Measurements from ENCODE around the gene ZMYND19.
A peak's percentile ranks its signal among the peaks of the same experiment; 100 is the strongest.
"Not testable (repeated sequence)": the region's sequence is repeated elsewhere in the genome, so short reads cannot be mapped to it uniquely, and the experiment has no call there.

ZMYND19 gene

DNA sequence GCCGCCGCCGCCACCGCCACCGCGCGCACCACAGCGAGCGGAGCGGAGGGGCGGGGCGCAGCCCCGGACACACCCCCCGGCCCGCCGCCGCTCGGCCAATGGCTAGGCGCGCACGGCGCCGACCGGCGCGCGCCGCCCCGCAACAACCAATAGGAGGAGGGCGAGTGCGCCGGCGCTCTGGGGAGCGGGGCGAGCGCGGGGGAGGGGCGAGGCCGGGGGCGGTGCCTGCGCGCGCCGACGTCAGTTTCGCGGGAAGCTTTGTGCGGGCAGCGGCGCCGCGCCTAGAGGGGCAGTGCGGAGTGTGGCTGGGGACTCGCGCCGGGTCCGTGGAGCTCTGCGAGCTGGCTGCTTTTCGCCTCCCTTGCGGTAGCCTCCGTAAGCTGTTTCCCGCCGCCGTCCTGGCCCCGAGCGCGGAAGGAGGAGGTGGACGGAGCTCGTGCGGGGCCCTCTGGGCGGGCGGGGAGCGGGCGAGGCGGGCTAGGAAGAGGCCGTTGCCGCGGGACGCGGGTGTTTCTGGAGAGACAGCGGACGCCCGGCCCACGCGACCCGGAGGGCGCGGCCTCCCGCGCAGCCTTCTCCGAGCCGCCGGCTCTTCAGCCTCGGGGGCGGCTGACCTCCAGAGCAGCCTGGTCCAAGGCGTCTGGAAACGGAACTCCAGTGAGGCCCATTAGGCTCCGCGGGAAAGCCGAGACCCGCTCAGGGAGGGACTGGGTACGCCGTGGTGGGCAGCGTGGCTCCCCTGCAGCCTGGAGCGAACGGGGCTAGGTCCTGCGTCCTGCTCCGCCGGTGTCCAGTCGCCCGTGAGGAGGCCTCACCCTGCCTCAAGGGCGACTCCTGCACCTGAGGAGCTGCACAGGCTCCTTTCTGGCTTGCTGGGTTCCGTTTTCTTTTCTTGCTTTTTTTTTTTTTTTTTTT is at the start of gene ZMYND19:
TSS of gene ZMYND19 (minus strand) at position 44 of the 915 bp plus-strand sequence. CDS start 249 bp downstream, outside the sequence.
- peak; percentile 80 to 87 for DNase-seq (ENCODE audit: low read depth in 2 of 2)

DNA sequence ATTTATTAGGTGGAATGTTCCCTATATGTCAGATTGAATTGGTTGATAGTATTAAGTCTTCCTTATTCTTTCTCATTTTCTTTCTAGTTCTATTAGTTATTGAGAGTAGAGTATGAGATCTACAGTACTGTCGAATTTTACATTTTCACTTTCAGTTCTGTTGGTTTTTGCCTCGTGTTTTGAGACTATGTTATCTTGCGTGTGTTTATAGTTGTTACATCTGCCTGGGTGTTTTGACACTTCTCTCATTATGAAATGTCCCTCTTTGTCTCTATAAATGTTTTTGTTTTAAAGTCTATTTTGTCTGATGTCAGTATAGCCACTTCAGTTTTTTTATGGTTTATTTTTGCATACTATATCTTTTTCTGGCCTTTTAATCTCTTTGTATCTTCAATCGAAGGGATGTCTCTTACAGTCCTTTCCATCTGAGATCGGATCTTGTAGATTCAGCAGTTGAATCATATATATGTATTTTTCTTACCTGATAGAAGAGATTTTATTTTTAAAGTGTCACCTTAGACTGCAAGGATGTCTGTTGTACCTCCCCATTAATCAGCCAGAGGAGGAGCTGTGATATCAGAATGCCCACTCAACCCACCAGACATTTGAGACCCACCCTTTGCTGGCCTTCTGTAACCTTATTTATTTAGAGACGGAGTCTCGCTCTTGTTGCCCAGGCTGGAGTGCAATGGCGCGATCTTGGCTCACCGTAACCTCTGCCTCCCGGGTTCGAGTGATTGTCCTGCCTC is 49.2 kb upstream of the ZMYND19 start:
- no peak for DNase-seq (ENCODE audit: low read depth in 2 of 2)

DNA sequence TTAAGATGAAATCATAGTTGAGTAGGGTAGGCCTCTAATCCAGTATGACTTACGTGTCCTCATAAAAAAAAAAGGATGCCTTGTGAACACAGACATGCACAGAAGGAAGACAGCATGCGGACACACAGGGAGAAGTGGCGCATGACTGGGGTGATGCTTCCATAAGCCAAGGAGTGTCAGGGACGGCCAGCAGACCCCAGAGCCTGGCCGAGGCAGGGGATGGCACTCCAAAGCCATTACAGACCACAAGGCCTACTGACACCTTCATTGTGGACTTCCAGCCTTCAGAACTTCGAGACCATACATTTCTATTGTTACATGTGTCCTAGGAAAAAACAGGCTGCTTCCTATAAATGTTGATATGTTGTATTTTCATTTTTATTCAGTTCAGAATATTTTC is 48.4 kb upstream of the ZMYND19 start:
- no peak for DNase-seq (ENCODE audit: low read depth in 2 of 2)

DNA sequence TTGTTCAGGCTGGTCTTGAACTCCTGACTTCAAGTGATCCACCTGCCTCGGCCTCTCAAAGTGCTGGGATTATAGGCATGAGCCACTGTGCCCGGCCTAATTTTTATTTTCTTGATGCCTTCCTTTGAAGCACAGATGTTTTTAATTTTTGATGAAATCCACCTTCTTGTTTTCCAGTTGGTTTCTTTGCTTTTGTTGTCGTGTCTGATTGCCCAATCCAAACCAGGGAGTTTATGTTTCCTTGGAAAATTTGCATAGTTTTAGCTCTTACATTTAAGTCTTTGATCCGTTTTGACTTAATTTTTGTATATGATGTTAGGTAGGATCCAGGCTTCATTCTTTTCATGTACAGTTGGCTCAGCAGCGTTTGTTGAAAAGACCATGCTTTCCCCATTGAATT is 43.7 kb upstream of the ZMYND19 start:
- DNase-seq (ENCODE audit: low read depth in 2 of 2): no peak

DNA sequence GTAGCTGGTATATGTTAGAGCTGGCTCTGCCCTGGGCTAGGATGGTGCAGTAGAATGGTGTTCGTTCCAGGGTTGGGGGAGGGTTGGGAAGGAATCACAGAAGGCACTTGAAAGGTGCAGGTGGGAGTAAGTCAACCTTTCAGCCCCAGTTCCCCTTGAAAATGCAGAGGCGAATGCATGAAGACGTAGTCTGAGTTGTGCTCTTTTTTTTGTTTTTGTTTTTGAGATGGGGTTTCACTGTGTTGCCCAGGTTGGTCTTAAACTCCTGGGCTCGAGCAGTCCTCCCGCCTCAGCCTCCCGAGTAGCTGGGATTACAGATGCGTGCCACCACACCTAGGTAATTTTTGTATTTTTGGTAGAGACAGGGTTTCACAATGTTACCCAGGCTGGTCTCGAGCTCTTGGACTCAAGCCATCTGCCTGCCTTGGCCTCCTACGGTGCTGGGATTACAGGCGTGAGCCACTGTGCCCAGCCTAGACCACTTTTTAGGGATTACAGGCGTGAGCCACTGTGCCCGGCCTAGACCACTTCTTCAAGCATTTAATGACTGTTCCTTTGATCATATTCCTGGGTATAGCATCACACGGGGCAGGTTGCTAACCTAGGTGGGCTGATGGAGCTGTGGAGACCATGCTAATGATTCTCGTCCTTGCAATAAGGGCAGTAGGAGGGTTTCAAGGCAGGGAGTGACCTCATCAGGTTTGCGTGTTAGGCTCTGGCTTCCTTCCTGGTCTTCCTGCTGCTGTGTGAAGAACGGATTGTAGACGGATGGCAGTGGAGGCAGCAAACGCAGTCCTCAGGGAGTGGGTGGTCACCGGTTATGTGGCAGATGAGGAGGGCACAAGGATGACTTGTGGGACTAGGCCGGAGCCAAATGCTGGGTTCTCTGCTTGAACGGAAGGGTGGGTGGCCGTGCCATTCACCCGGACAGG is 42.2 kb upstream of the ZMYND19 start:
- DNase-seq (ENCODE audit: low read depth in 2 of 2): no peak

DNA sequence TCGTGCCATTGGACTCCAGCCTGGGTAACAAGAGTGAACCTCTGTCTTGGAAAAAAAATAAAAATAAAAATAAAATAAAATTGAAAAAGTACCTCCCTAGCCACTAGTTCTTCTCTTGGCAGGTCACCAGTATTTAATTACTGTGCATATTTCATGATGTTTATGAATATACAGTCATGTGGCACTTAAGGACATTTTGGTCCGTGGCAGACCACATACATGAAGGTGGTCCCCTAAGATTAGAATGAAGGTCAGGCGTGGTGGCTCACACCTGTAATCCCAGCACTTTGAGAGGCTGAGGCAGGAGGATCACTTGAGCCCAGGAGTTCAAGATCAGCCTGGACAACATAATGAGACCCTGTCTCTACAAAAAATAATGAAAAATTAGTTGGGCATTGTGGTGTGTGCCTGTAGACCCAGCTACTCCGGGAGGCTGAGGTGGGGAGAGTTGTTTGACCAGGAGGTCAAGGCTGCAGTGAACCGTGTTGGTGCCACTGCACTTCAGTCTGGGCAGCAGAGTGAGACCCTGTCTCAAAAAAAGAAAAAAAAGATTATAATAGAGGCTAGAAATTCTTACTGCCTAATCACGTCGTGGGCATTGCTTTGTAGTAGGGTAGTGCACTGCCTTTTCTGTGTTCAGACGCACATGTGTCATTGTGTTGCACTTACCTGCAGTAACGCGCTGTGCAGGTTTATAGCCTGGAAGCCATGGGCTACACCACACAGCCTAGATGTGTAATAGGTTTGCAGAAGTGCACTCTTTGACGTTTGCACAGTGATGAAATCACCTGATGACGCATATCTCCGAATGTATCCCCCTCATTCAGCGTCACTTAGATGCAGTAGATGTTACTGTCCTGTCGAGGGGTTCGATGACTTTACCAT is 41.3 kb upstream of the ZMYND19 start:
- DNase-seq (ENCODE audit: low read depth in 2 of 2): no peak

DNA sequence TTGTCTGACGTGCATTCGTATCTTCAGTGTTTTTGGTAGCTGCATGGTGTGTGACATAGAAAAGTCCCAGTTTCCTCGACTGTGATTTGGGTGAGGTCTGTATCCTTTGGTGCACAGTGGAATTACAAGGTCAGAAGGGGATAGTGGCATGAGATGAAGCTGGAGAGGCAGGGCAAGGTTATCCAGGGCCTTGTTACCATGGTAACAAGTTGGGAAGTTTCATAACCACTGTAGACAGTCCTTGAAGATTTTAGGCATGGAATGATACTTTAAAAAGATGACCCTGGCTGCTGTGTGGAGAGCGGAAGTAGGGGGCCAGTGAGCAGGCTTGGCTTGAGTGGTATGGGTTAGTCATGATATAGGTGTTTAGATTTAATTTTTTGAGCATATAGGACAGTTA is 40.4 kb upstream of the ZMYND19 start:
- no peak for DNase-seq (ENCODE audit: low read depth in 2 of 2)

DNA sequence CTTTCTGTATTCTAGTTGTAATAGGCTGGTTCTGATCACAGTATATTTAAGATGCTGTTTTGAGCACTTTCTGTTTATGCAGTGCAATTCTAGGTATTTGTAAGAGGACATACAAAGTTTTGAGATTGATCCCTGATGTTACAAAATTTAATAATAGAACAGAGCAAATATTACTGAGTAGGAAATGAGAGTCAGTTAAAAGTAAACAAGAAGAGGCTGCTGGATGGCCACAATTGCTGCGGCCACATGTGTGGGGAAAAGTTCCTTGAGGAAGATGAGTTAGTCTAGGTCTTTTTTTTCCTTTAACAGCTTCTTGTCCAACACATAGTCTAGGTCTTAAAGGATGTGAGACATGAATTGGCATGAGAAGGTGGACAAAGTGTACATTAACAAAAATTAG is 39.8 kb upstream of the ZMYND19 start:
- no peak for DNase-seq (ENCODE audit: low read depth in 2 of 2)

DNA sequence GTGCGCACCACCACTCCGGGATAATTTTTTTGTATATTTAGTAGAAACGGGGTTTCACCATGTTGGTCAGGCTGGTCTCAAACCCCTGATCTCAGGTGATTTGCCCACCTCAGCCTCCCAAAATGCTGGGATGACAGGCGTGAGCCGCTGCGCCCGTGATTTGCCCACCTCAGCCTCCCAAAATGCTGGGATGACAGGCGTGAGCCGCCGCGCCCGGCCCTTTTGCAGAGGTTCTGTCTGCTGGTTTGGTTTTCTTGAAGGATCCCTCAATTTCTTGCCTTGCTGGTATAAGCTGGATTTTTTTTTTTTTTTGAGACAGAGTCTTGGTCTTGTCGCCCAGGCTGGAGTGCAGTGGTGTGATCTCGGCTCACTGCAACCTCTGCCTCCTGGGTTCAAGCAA is 37.1 kb upstream of the ZMYND19 start:
- not testable (repeated sequence) for DNase-seq (ENCODE audit: low read depth in 2 of 2)

DNA sequence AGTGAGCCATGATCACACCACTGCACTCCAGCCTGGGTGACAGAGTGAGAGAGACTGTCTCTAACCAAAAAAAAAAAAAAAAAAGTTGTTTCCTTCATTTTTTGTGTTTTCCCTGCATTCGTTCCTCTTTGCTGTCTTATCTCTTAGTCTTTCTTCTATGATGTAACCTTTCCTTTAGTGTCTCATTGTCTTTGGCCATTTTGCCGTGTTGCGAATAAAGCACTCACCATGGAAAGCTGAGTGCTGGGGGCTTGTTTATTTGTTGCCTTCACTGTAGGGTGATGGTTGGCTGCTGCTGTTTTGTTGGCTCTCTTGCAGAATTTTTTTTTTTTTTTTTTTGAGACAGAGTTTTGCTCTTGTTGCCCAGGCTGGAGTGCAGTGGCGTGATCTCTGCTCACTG is 36.2 kb upstream of the ZMYND19 start:
- DNase-seq (ENCODE audit: low read depth in 2 of 2): no peak

DNA sequence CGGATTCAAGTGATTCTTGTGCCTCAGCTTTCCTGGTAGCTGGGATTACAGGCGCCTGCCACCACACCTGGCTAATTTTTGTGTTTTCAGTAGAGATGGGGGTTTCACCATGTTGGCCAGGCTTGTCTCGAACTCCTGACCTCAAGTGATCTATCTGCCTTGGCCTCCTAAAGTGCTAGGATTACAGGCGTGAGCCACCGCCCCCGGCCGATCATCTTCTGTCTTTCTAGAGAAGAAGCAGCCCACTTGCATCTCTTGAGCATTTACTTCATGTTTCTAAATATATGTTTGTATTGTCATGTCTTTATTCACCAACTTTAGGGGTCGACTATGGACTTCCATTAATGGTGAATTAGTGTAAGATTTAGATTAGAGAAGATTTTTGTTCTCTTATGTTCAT is 31.9 kb upstream of the ZMYND19 start:
- not testable (repeated sequence) for DNase-seq (ENCODE audit: low read depth in 2 of 2)

DNA sequence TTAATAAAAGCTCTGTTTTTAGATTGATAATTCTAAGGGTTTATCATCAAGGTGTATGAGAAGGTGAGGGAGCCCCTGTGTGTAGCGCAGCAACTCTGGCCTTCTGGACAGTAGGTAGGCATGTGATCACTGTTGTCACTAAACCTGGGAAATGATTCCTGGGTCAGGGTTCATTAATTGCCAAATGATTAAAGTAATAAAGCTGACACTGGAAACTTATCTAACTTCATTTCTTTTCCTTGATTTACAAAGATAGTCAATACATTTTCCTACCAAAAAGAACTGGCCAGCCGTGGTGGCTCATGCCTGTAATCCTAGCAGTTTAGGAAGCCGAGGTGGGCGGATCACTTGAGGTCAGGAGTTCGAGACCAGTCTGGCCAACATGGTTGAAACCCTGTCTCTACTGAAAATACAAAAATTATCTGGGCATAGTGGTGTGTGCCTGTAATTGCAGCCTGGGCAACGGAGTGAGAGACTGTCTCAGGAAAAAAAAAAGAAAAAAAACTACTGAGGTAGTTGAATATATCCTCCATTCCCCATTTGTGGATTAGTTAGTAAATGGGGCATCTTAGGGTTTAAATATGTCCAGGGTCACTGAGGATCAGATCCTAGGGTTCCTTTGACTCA is 30.9 kb upstream of the ZMYND19 start:
- DNase-seq (ENCODE audit: low read depth in 2 of 2): no peak

DNA sequence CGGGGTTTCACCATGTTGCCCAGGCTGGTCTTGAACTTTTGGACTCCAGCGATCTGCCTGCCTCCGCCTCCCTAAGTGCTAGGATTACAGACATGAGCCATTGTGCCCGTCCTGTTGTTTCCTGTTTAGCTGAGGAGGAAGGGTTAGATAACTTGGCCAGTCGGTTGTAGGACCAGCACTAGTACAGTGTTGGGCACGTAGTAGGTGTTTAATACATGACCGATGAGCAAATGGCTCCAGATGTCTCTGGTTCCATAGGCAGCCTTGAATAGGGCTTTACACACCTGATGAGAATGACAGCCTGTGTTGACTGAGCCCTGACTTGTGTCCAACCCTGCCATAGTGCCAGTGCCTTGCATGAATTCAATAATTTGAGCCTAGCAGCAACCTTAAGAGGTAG is 30.3 kb upstream of the ZMYND19 start:
- DNase-seq (ENCODE audit: low read depth in 2 of 2): no peak

DNA sequence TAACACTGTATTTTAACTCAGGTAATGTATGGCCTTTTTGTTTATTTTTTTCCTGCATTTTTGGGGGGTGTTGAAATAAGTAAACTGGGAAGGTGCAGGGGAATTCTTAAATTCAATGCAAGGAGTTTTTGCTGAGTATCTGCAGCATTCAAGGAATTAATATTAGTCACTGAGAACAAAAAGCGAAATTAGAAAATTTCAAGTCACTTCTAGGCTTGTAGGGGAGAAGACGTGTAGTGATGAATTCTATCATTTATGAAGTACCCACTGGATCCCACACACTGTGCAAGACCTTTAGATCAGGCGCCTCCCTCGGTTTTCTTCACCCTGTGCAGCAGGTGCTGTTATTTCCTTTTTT is 29.7 kb upstream of the ZMYND19 start:
- no peak for DNase-seq (ENCODE audit: low read depth in 2 of 2)

DNA sequence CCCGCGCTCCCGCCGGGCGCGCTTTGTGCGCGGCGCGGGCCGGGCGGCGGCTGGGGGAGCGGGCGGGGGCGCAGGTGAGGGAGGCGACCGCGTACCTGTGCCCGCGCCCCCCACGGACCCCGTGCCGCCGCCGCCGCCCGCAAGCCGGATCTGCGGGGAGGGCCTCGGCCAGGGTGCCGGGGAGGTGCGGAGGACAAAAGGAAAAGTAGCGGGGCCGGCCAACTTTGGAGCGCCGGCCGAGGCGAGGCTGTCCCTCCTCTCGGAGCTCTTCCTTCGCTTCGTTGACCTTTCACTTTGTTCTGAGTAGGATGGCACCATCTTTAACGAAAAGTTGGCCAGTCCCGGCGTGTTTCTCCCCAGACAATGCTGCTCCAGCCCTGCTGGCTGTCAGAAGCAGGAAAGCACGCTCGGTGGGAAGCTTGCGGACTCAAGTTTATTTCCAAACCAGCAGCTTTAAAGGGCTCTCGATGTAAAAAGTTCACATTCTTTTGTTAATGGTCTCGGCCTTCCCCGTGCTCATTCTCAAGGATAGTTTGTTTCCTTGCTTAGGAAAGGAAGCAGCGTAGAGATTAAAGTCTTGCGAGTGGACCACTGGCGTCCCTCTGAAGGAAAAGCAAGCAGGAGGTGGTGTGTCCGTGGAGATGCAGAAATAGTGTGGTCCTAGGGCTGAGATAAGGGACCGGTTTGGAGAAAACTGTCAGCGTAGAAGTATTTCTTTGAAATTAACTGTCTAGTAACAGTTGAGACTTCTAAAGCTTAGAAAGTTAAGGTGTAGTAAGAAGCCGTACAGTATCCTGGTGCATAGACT is 29.1 kb upstream of the ZMYND19 start:
- no peak for DNase-seq (ENCODE audit: low read depth in 2 of 2)

DNA sequence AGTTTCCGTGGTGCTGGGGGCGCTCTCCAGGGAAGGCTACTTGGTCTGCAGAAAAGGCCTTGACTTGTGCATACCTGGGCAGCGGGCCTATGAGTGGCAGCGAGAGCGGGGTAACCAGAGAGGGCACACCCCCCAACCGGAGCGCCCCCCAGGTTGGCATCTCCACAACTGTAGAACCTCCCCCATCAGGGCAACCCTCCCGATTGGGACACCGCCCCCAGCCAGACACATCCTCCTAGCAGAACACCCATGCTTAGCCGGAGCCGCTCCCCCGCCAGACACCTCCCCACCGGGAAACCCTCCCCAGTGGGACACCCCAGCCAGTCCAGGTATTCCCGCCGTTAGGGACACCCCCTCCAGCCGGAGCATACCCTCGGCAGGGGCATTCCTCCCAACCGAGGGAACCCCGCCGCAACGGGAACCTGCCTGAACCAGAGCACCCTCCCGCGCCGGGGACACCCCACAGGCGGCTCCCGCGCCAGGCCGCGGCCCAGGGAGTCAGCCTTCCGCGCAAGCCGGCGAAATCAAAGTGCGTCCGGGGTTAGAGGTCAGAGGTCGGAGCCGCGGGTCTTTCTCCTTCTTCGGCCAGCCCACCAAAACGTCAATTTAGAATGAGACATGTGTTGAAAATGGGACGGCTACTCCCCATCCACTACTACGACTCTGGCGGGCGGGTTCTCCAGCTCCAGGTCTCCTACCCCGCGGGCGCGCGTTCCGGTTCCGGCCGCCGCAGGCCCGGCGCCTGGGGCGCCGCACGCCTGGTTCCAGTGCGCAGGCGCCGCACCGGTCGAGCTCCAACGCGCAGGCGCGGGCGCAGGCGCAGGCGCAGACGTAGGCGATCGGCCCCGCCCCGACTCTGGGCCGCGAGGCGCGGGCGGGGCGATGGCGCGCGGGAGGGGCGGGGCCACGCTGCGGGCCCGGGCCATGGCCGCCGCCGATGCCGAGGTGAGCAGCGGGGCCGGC is 28.1 kb upstream of the ZMYND19 start, which contains the start of gene EHMT1:
TSS of gene EHMT1 (plus strand) at position 901 of the 963 bp plus-strand sequence. CDS start at position 925, 24 bp downstream.
- DNase-seq (ENCODE audit: low read depth in 2 of 2): peak; percentile 83 to 84

DNA sequence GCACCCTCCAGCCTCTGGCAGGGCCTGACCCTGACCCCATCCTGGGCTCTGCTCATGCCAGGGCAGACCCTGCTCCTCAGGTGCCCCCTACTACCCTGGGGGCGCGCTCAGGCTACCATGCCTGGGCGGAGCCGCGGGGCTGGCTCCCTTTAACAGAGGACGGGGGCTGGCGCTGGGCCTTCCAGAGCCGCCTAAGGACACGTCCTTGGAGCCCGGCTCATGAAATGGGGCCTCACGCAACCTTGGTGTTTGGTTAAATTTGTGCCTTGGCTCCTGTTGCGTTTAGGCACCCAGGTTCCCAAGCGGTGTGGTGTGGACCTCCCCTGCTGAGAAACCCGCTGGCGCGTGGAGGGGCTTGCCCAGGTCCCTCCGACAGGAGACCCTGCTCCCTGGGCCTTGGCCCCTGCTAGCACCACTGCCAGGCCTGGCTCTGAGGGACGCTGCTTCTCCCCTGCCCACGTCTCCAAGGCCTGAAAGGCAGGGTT is 25.1 kb upstream of the ZMYND19 start:
- DNase-seq (ENCODE audit: low read depth in 2 of 2): no peak

Measured in stimulated activated CD4-positive, alpha-beta T cell treated with anti-CD3 and anti-CD28 coated beads, Interleukin-1b, Interleukin-23, amount 100 ng/mL, for 1 hour (primary cell).